HEK293 (cell line): Measurements from ENCODE around the gene ZNF25.
"Not testable (repeated sequence)": the region's sequence is repeated elsewhere in the genome, so short reads cannot be mapped to it uniquely, and the experiment has no call there.

Experiments
- CTCF ChIA-PET: fragments of 350-600 bp; formaldehyde crosslinking; extraction: SDS; loops from one replicate; lab custom pipeline; 2021; ENCODE audit warnings: antibody characterized with exemption; lab: Yijun Ruan, JAX
- POLR2A ChIA-PET: fragments of 300-600 bp; formaldehyde crosslinking; extraction: SDS; loops from one replicate; lab custom pipeline; 2020; ENCODE audit warnings: antibody characterized with exemption, inconsistent platforms; lab: Yijun Ruan, JAX
- H3K27ac ChIP-seq: fragments of 200-500 bp; sonication (Bioruptor generic); 2 replicates; pipeline ENCODE4 v1.5.1; 2014; ENCODE audit warnings: low read depth, low read length, control low read depth, inconsistent platforms; ENCODE audit errors: extremely low read depth
- H3K36me3 ChIP-seq, 2 experiments: fragments of 200-500 bp in 1 of 2; sonication (Bioruptor generic) in 1 of 2; 1 replicate in 1 of 2; 2 replicates in 1 of 2; pipeline ENCODE4 v1.5.1; 2014 to 2017; ENCODE audit warnings: inconsistent platforms in 2 of 2, low read length in 2 of 2; ENCODE audit not compliant: control insufficient read depth in 2 of 2, insufficient read depth in 1 of 2
- H3K4me1 ChIP-seq: fragments of 200-500 bp; sonication (Bioruptor generic); 2 replicates; pipeline ENCODE4 v1.5.1; 2014; ENCODE audit warnings: mild to moderate bottlenecking, low read length, inconsistent platforms; ENCODE audit not compliant: control insufficient read depth, insufficient read depth
- H3K4me3 ChIP-seq: 2 replicates; pipeline ENCODE4 v1.5.1; 2011; ENCODE audit warnings: low read depth, mild to moderate bottlenecking, control low read depth, low read length, moderate library complexity
- H3K9me3 ChIP-seq: fragments of 200-500 bp; sonication (Bioruptor generic); 2 replicates; pipeline ENCODE4 v1.5.1; 2014; ENCODE audit warnings: low read depth, low read length, inconsistent platforms; ENCODE audit not compliant: control insufficient read depth, insufficient read depth
- GLIS2 ChIP-seq: fragments of 450-650 bp; formaldehyde crosslinking; IDR thresholded peaks from 2 replicates; pipeline ENCODE4 v1.5.1; 2016; ENCODE audit warnings: missing biosample characterization, missing genetic modification characterization
- MEIS1 ChIP-seq: sonication (generic); formaldehyde crosslinking; IDR thresholded peaks from 2 replicates; pipeline ENCODE4 v1.8.1; 2022; ENCODE audit warnings: missing genetic modification reagents, mild to moderate bottlenecking, borderline replicate concordance
- PATZ1 ChIP-seq: fragments of 450-650 bp; formaldehyde crosslinking; IDR thresholded peaks from 2 replicates; pipeline ENCODE4 v1.5.1; 2016; ENCODE audit warnings: missing biosample characterization, missing genetic modification characterization
- TCF7L2 ChIP-seq: IDR thresholded peaks from 2 replicates; pipeline ENCODE4 v1.6.1; 2011; ENCODE audit warnings: low read depth, mild to moderate bottlenecking, inconsistent platforms, low read length, moderate library complexity, borderline replicate concordance
- ZBTB1 ChIP-seq: fragments of 450-650 bp; formaldehyde crosslinking; IDR thresholded peaks from 2 replicates; pipeline ENCODE4 v1.5.1; 2016; ENCODE audit warnings: missing biosample characterization, missing genetic modification characterization
- ZNF488 ChIP-seq: fragments of 450-650 bp; formaldehyde crosslinking; IDR thresholded peaks from 2 replicates; pipeline ENCODE4 v1.5.1; 2016; ENCODE audit warnings: missing biosample characterization, missing genetic modification characterization
- ZNF530 ChIP-seq: fragments of 450-650 bp; formaldehyde crosslinking; IDR thresholded peaks from 2 replicates; pipeline ENCODE4 v1.5.1; 2016; ENCODE audit warnings: low read depth, missing biosample characterization, missing genetic modification characterization
- ZNF555 ChIP-seq: fragments of 450-650 bp; formaldehyde crosslinking; conservative IDR thresholded peaks from 2 replicates; pipeline ENCODE4 v1.5.1; 2017; ENCODE audit warnings: missing biosample characterization, mild to moderate bottlenecking, missing genetic modification characterization, inconsistent platforms
- ZNF558 ChIP-seq: fragments of 450-650 bp; formaldehyde crosslinking; IDR thresholded peaks from 2 replicates; pipeline ENCODE4 v1.5.1; 2016; ENCODE audit warnings: missing biosample characterization, missing genetic modification characterization
- ZNF580 ChIP-seq: fragments of 450-650 bp; formaldehyde crosslinking; IDR thresholded peaks from 2 replicates; pipeline ENCODE4 v1.5.1; 2016; ENCODE audit warnings: missing biosample characterization, missing genetic modification characterization
- ZNF626 ChIP-seq: fragments of 450-650 bp; sonication (Bioruptor Pico); formaldehyde crosslinking; IDR thresholded peaks from 2 replicates; pipeline ENCODE4 v1.5.1; 2018; ENCODE audit warnings: missing biosample characterization, missing genetic modification characterization, inconsistent platforms
- ZNF707 ChIP-seq: fragments of 450-650 bp; formaldehyde crosslinking; IDR thresholded peaks from 2 replicates; pipeline ENCODE4 v1.5.1; 2016; ENCODE audit warnings: missing biosample characterization, missing genetic modification characterization
- ZNF785 ChIP-seq: fragments of 450-650 bp; formaldehyde crosslinking; IDR thresholded peaks from 2 replicates; pipeline ENCODE4 v1.5.1; 2016; ENCODE audit warnings: missing biosample characterization, missing genetic modification characterization
- ZSCAN16 ChIP-seq: fragments of 450-650 bp; formaldehyde crosslinking; IDR thresholded peaks from 2 replicates; pipeline ENCODE4 v1.5.1; 2016; ENCODE audit warnings: missing biosample characterization, missing genetic modification characterization
- ZXDB ChIP-seq: fragments of 450-650 bp; formaldehyde crosslinking; IDR thresholded peaks from 2 replicates; pipeline ENCODE4 v1.5.1; 2016; ENCODE audit warnings: missing biosample characterization, missing genetic modification characterization
- TF ChIP-seq, protein P1 (sequence below): fragments of 450-650 bp; formaldehyde crosslinking; IDR thresholded peaks from 2 replicates; pipeline ENCODE4 v1.5.1; 2017; ENCODE audit warnings: missing biosample characterization, missing genetic modification characterization
- TF ChIP-seq, protein P2 (sequence below): fragments of 450-650 bp; formaldehyde crosslinking; IDR thresholded peaks from 2 replicates; pipeline ENCODE4 v1.5.1; 2017; ENCODE audit warnings: missing biosample characterization, missing genetic modification characterization

ZNF25 gene

DNA sequence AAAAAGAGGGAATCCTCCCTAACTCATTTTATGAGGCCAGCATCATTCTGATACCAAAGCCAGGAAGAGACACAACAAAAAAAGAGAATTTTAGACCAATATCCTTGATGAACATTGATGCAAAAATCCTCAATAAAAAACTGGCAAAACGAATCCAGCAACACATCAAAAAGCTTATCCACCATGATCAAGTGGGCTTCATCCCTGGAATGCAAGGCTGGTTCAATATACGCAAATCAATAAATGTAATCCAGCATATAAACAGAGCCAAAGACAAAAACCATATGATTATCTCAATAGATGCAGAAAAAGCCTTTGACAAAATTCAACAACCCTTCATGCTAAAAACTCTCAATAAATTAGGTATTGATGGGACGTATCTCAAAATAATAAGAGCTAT, 22.5 kb upstream of the ZNF25 start:
- CTCF ChIA-PET, POLR2A ChIA-PET: not testable (repeated sequence)

GRCh38 chr10:37992083-37992482, 15.6 kb upstream of the ZNF25 start:
- Histone ChIP-seq H3K27ac (no peak overlapping the region), H3K4me1 (no peaks in the 10 kb centered on the region), H3K4me3 (no peak overlapping the region), H3K9me3 (no peaks in the 10 kb centered on the region), H3K36me3 (no peaks in the 10 kb centered on the region)
- CTCF ChIA-PET: interaction anchor here (0.7 kb wide), 1 partner anchor 374 kb away, joined by 3 read pairs; no protein-coding TSS in a partner anchor
- no peak for TF ChIP-seq ZNF555
- no peak for TF ChIP-seq ZSCAN16 (tag by site-specific recombination)
- TF ChIP-seq ZNF530 (tag by site-specific recombination): no peak
- no peak for TF ChIP-seq MEIS1 (CRISPR knock-in tag)
- TF ChIP-seq, protein P1, sequence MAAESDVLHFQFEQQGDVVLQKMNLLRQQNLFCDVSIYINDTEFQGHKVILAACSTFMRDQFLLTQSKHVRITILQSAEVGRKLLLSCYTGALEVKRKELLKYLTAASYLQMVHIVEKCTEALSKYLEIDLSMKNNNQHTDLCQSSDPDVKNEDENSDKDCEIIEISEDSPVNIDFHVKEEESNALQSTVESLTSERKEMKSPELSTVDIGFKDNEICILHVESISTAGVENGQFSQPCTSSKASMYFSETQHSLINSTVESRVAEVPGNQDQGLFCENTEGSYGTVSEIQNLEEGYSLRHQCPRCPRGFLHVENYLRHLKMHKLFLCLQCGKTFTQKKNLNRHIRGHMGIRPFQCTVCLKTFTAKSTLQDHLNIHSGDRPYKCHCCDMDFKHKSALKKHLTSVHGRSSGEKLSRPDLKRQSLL (tag by site-specific recombination): no peak
- no peak for TF ChIP-seq ZNF626 (tag by site-specific recombination)
- no peak for TF ChIP-seq GLIS2 (tag by site-specific recombination)
- TF ChIP-seq ZNF580 (tag by site-specific recombination): no peak
- no peak for TF ChIP-seq ZNF707 (tag by site-specific recombination)
- TF ChIP-seq ZBTB1 (tag by site-specific recombination): no peak
- TF ChIP-seq, protein P2, sequence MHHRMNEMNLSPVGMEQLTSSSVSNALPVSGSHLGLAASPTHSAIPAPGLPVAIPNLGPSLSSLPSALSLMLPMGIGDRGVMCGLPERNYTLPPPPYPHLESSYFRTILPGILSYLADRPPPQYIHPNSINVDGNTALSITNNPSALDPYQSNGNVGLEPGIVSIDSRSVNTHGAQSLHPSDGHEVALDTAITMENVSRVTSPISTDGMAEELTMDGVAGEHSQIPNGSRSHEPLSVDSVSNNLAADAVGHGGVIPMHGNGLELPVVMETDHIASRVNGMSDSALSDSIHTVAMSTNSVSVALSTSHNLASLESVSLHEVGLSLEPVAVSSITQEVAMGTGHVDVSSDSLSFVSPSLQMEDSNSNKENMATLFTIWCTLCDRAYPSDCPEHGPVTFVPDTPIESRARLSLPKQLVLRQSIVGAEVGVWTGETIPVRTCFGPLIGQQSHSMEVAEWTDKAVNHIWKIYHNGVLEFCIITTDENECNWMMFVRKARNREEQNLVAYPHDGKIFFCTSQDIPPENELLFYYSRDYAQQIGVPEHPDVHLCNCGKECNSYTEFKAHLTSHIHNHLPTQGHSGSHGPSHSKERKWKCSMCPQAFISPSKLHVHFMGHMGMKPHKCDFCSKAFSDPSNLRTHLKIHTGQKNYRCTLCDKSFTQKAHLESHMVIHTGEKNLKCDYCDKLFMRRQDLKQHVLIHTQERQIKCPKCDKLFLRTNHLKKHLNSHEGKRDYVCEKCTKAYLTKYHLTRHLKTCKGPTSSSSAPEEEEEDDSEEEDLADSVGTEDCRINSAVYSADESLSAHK (tag by site-specific recombination): no peak
- no peak for TF ChIP-seq ZNF558 (tag by site-specific recombination)
- no peak for TF ChIP-seq TCF7L2
- TF ChIP-seq ZXDB (tag by site-specific recombination): no peak
- POLR2A ChIA-PET: no interaction called here

More for the DNA sequence above, 22.5 kb upstream of the ZNF25 start:
- H3K36me3 ChIP-seq, H3K27ac ChIP-seq, H3K9me3 ChIP-seq, H3K4me3 ChIP-seq, H3K4me1 ChIP-seq: not testable (repeated sequence)

DNA sequence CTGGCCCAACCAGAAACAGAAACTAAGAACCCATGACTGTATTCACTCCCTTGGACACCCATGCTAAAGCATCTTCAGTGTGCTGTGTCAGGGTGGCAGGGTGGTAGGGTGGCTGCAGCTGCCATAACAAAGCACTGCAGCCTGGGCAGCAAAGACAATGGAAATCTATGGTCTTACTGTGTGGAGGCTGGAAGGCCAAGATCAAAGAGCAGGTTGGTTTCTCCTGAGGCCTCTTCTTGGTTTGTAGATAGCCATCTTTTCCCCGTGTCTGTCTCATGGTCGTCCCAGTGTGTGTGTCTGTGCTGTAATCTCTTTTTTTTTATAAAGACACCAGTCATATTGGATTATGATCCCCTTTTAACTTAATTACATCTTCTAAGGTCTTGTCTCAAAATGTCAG, 15.2 kb upstream of the ZNF25 start:
- H3K9me3 ChIP-seq: no peaks in the 10 kb centered on the region
- CTCF ChIA-PET: no interaction called here
- POLR2A ChIA-PET: no interaction called here

More for the DNA sequence above, 15.2 kb upstream of the ZNF25 start:
- Histone ChIP-seq H3K36me3 (no peaks in the 10 kb centered on the region), H3K4me1 (no peaks in the 10 kb centered on the region), H3K4me3 (no peak overlapping the region), H3K27ac (no peak overlapping the region)
- TF ChIP-seq ZNF488 (no peak), ZNF785 (no peak), PATZ1 (tag by site-specific recombination) (no peak)
